NCI-H226 (cell line): Measurements from ENCODE around the gene CXCR5.

ENCODE experiments used
- DNase-seq: peaks from one replicate; pipeline ENCODE4 v3.0.0-alpha.2; 2015

Gene CXCR5

DNA sequence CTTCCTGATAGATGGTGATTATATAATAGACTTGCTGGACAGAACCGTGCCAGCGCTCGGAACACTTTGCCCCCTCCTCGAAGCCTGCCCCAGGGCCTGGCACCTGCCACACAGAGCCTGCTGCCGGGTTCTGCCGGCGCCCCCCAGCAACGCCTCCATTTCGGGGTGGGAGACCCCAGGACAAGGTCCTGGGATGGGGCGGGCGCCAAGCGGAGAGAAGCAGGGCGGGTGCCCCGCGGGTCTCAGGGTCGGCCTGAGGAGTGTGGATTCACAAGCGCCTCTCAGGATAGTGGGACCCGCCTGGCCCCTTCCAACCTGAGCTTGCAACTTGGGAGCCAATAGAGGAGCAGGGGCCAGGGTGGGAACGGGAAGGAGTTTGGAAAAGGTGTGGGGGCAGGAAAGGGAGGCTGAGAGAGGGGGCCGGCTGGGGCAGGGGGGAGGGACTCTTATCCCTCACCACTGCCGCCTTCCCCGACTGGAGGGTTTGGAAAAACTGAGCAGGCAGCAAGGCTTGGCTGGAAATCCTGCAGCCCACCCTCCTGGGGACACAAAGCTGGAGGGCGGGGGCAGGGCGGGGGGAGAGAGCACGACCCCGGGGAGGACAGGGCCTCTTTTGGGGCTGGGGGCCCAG lies 45.3 kb downstream of the CXCR5 start:
- peak; percentile 50 for DNase-seq

DNA sequence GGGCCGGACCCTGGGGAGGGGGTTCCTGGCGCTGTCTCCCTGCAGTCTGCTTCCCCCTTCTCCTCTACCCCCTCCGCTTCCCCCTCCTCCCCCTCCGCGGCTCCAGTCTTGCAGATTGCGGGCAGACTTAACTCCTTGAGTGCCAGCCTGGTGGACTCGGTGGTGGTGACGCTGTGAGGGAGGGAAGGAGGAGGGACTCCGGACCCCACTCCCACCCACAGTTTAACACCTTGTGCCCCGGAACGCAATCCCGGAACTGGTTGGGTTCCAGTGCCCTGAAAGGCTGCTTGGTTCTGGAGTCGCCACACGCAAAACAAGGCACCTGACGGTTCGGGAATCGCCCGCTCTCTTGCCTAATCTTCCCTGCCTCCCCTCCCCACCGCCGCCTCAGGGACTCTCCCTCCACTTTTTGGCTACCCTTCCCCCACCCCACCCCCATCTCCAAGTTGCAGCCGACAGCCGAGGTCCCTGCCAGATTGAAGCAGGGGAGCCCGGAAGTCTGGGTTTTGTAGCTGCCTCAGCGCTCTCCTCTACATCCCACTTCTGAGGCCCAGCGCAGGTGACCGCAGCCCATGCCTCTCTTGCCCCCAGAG lies 45.9 kb downstream of the CXCR5 start:
- peak; percentile 86 for DNase-seq

DNA sequence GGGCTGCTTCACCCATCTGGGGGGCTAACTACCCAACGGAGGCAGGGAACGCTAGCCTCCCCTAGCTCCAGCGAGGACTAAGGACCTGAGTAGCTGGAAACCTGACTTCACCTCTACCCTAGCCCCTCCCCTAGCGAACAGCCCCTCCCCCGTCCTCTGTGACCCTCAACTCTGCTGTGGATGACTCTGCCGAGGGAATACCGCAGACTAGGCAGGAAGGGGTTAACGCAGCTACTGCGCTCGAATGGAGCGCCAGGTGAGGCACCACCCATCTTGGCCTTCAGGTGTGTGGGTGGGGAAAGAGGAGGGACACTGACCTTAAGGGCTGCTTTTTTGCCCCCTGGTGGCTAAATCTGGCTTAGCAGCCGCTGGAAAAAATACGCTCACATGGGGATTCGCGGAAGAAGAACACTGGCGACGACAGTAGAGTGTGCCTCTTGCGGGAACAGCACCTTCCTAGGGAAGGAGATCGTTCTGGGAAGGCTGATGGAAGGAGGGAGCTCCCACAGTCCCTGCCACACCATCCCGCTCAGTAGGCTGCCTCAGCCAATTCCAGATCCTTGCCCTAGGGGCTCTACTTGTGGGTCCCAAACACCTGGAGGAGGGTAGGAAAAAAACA lies 46.5 kb downstream of the CXCR5 start:
- peak; percentile 76 for DNase-seq

- DNase-seq = no peak
These were observed 47.9 kb downstream of the CXCR5 start for GRCh38 chr11:118931571-118931970.

GRCh38 chr11:118933486-118933885 lies 49.8 kb downstream of the CXCR5 start:
- no peak for DNase-seq

DNA sequence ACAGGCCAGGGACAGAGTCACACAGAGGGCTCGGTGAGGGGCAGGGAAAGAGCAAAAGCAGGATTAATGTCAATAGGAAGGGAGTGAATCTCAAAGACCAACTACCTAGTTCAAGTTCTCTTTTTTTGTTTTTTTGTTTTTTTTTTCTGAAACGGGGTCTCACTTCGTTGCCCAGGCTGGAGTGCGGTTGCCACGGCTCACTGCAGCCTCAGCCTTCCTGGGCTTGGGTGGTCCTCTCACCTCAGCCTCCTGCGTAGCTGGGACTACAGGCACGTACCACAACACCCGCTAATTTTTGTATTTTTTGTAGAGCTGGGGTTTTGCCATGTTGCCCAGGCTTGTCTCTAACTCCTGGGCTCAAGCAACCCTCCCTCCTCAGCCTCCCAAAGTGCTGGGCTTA lies 51.7 kb downstream of the CXCR5 start:
- DNase-seq = no peak

DNA sequence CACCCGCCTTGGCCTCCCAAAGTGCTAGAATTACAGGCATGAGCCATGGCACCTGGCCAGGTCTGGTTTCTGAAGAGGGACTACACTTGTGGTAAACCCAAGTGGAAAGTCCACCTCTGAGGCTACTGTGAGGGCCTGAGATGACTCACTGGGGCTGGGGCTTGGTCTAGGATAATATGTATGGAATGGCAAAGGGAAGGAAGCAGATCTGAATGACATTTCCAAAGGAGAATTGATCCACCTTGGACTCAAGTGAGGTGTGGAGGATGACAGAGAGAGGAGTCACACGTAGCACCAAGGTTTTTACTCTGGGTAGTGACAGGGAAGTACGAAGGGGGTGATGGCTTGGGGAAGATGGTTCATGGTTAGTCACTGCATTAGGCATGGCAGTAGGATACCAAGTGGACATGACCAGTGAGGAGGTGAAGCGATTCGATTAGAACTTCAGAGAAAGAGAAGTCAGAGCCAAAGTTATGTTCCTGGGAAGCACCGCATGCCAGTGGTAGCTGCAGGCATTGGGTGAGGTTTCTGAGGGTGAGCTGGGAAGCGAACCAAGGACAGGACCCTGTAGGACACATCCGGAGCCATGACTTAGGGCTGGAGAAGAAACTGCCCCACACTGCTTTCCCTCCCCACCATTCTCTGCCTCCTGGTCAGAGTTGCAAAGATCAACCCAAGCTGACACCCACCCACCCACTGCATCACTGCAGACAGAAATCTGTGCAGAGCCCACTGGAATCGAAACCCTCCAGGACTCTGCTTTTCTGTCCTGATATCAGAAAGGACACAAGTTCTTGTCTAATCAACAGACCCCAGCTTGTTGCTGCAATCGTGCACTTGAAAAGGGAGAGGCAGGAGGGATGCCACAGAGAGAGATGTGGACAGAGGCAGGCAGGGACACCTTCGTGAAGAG lies 55.1 kb downstream of the CXCR5 start:
- peak; percentile 88 for DNase-seq

GRCh38 chr11:118939404-118939915 lies 55.8 kb downstream of the CXCR5 start:
- no peak for DNase-seq

DNA sequence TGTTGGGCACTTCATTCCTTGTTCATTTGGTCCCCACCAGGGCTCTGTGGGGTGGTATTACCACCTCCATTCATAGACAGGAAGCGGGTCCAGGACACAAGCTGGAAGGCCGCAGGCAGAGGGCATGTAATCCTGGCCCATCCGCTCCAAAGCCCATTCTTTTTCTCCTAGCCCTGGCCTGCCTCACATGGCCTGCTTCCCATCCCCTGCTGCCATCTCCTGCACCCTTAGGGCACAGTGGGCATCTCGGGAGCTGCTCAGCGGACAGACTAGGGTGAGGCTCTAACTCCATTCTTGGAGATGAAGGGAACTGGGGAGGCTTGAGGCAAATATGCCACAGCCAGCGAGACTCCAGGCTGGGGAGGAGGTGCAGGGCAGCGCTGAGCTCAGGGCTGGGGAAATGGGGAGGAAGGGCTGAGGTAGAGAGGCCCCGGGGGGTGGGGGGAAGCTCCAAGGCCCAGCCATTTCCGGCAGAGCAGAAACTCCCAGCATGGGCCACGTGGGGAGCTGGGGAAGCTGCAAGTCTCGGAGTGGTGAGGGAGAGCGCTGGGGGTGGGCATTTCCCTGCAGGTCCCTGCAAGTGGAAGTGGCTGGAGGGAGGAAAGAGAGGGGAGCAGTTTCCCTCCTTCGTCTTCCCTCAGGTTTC lies 56.4 kb downstream of the CXCR5 start:
- DNase-seq = no peak

GRCh38 chr11:118947091-118947490 lies 63.4 kb downstream of the CXCR5 start:
- no peak for DNase-seq
